HEK293T (cell line): ENCODE results near the gene IPO9.
"Not testable (repeated sequence)": the region's sequence is repeated elsewhere in the genome, so short reads cannot be mapped to it uniquely, and the experiment has no call there.

Experiments
- FOXK2 ChIP-seq: fragments of 450-650 bp; IDR thresholded peaks from 2 replicates; pipeline ENCODE4 v1.6.1; 2016; ENCODE audit warnings: mild to moderate bottlenecking
- FOXM1 ChIP-seq: fragments of 450-650 bp; IDR thresholded peaks from 2 replicates; pipeline ENCODE4 v1.6.1; 2017; ENCODE audit warnings: mild to moderate bottlenecking, borderline replicate concordance
- SP1 ChIP-seq: fragments of 450-650 bp; IDR thresholded peaks from 2 replicates; pipeline ENCODE4 v1.6.1; 2017
- TARDBP ChIP-seq: fragments of 450-650 bp; IDR thresholded peaks from 2 replicates; pipeline ENCODE4 v1.6.1; 2016
- ZNF384 ChIP-seq: fragments of 450-650 bp; IDR thresholded peaks from 2 replicates; pipeline ENCODE4 v1.6.1; 2016
- TF ChIP-seq, protein P1 (sequence below): fragments of 450-650 bp; IDR thresholded peaks from 2 replicates; pipeline ENCODE4 v1.6.1; 2016

DNA sequence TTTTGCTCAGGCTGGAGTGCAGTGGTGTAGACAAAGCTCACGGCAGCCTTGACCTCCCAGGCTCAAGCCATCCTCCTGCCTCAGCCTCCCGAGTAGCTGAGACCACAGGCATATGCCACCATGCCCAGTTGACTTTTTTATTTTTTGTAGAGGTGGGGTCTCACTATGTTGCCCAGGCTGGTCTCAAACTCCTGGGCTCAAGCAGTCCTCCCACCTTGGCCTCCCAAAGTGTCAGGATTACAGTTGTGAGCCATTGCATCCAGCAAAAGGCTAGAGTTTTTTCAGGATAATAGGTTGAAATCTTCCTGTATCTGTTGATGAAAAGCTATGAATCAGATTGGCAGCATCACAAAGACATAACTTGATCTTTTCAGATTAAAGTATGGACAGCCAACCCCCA, 27.8 kb downstream of the IPO9 start:
- not testable (repeated sequence) for TF ChIP-seq FOXM1, SP1, ZNF384, TARDBP, FOXK2
- TF ChIP-seq, protein P1, sequence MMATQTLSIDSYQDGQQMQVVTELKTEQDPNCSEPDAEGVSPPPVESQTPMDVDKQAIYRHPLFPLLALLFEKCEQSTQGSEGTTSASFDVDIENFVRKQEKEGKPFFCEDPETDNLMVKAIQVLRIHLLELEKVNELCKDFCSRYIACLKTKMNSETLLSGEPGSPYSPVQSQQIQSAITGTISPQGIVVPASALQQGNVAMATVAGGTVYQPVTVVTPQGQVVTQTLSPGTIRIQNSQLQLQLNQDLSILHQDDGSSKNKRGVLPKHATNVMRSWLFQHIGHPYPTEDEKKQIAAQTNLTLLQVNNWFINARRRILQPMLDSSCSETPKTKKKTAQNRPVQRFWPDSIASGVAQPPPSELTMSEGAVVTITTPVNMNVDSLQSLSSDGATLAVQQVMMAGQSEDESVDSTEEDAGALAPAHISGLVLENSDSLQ: not testable (repeated sequence)
